GM12892 (cell line): ENCODE results near the gene ANKRD27.

Experiments used
- POLR2A ChIP-seq: IDR thresholded peaks from 2 replicates; pipeline ENCODE4 v1.6.1; 2011; ENCODE audit warnings: low read depth, low read length, control low read depth
- POLR2AphosphoS5 ChIP-seq: IDR thresholded peaks from 2 replicates; pipeline ENCODE4 v1.6.1; 2011; ENCODE audit warnings: low read depth, low read length, control low read depth
- TAF1 ChIP-seq: IDR thresholded peaks from 2 replicates; pipeline ENCODE4 v1.6.1; 2011; ENCODE audit warnings: low read depth, mild to moderate bottlenecking, control low read depth, low read length, borderline replicate concordance

GRCh38 chr19:32624410-32624809 lies 50.6 kb downstream of the ANKRD27 start:
- no peak for TF ChIP-seq POLR2A
- no peak for TF ChIP-seq POLR2AphosphoS5
- no peak for TF ChIP-seq TAF1
